GM12878 (cell line): Measurements from ENCODE around the gene FUS.

Source experiments
- BCL3 ChIP-seq: IDR thresholded peaks from 2 replicates; pipeline ENCODE4 v1.6.1; 2011; ENCODE audit warnings: borderline replicate concordance, low read depth, mild to moderate bottlenecking, moderate library complexity, low read length; ENCODE audit not compliant: insufficient read depth, poor library complexity, severe bottlenecking
- BMI1 ChIP-seq: fragments of 450-650 bp; IDR thresholded peaks from 2 replicates; pipeline ENCODE4 v1.6.1; 2016; ENCODE audit warnings: mild to moderate bottlenecking, moderate library complexity, borderline replicate concordance
- CEBPB ChIP-seq, 2 experiments: fragments of 150-350 bp in 1 of 2; IDR thresholded peaks; 2 replicates each; pipeline ENCODE4 v1.6.1; 2012 to 2014; ENCODE audit warnings: low read depth in 2 of 2, low read length in 2 of 2, borderline replicate concordance in 1 of 2, inconsistent platforms in 1 of 2
- CTCF ChIP-seq, 3 experiments: IDR thresholded peaks in 2 of 3; conservative IDR thresholded peaks in 1 of 3; 2 replicates each; pipeline ENCODE4 v1.5.1; 2011; ENCODE audit warnings: low read depth in 3 of 3, low read length in 3 of 3, mild to moderate bottlenecking in 3 of 3, control low read depth in 2 of 3, moderate library complexity in 2 of 3, inconsistent platforms in 1 of 3, mixed read lengths in 1 of 3; ENCODE audit not compliant: control insufficient read depth in 2 of 3, insufficient read depth in 1 of 3; ENCODE audit errors: extremely low read depth in 1 of 3
- DPF2 ChIP-seq: fragments of 450-650 bp; IDR thresholded peaks from 2 replicates; pipeline ENCODE4 v1.6.1; 2017; ENCODE audit warnings: mild to moderate bottlenecking
- EGR1 ChIP-seq, 2 experiments: IDR thresholded peaks; 1 replicate in 1 of 2; 2 replicates in 1 of 2; pipeline ENCODE4 v1.6.1; 2011 to 2012; ENCODE audit warnings: low read depth in 2 of 2, low read length in 2 of 2, borderline replicate concordance in 1 of 2, mild to moderate bottlenecking in 1 of 2, moderate library complexity in 1 of 2
- EZH2 ChIP-seq: IDR thresholded peaks from 2 replicates; pipeline ENCODE4 v1.6.1; 2012; ENCODE audit warnings: low read depth, mild to moderate bottlenecking, control low read depth, inconsistent platforms, low read length, borderline replicate concordance; ENCODE audit not compliant: control insufficient read depth
- GABPA ChIP-seq: IDR thresholded peaks from 2 replicates; pipeline ENCODE4 v1.6.1; 2014; ENCODE audit warnings: antibody characterized with exemption, low read depth, mild to moderate bottlenecking, inconsistent platforms
- JUND ChIP-seq: IDR thresholded peaks from 2 replicates; pipeline ENCODE4 v1.6.1; 2012; ENCODE audit warnings: low read depth, mild to moderate bottlenecking, low read length, improper control_type of control experiment, moderate library complexity
- POLR2A ChIP-seq: IDR thresholded peaks from 2 replicates; pipeline ENCODE4 v1.6.1; 2011; ENCODE audit warnings: low read depth, mild to moderate bottlenecking, low read length
- RELB ChIP-seq: fragments of 450-650 bp; IDR thresholded peaks from 2 replicates; pipeline ENCODE4 v1.6.1; 2017; ENCODE audit warnings: low read depth, mild to moderate bottlenecking, moderate library complexity
- STAT3 ChIP-seq: IDR thresholded peaks from 2 replicates; pipeline ENCODE4 v1.6.1; 2011; ENCODE audit warnings: low read depth, low read length, improper control_type of control experiment
- ZBTB11 ChIP-seq: fragments of 450-650 bp; formaldehyde crosslinking; IDR thresholded peaks from 2 replicates; pipeline ENCODE4 v1.5.0; 2022; ENCODE audit warnings: mild to moderate bottlenecking, missing genetic modification characterization

GRCh38 chr16:31217136-31217530, 37.2 kb downstream of the FUS start:
- TF ChIP-seq RELB = no peak
- no peak for TF ChIP-seq GABPA
- no peak for TF ChIP-seq EZH2
- TF ChIP-seq BMI1 = no peak
- no peak for TF ChIP-seq STAT3
- TF ChIP-seq JUND = no peak
- no peak for TF ChIP-seq CEBPB (IDR thresholded peaks at IDR 0.05; ENCODE audit: borderline replicate concordance in 1 of 2, low read depth in 2 of 2, low read length in 2 of 2)
- TF ChIP-seq EGR1 (IDR thresholded peaks at IDR 0.05; ENCODE audit: borderline replicate concordance in 1 of 2, low read depth in 2 of 2, low read length in 2 of 2) = no peak
- no peak for TF ChIP-seq CTCF (IDR thresholded peaks at IDR 0.05 in 2 of 3, conservative IDR thresholded peaks at IDR 0.05 in 1 of 3; ENCODE audit: control insufficient read depth in 2 of 3, extremely low read depth in 1 of 3, insufficient read depth in 1 of 3, low read depth in 3 of 3, low read length in 3 of 3)
- no peak for TF ChIP-seq ZBTB11 (CRISPR knock-in tag)
- TF ChIP-seq BCL3 = no peak
- TF ChIP-seq POLR2A = no peak
- no peak for TF ChIP-seq DPF2
